Activated CD8-positive, alpha-beta T cell treated with anti-CD3 and anti-CD28 coated beads for 36 hours (primary cell): ENCODE results near the gene TRIM24. TPM values are rescaled to one million over a fixed set of nuclear protein-coding genes. Genes with fewer than 3 reads are reported as not detected.

ENCODE experiments used
- ATAC-seq: fragments of 200-7000 bp; cut with Tn5 transposase; one replicate; pipeline ENCODE4 v1.10.0; 2021; ENCODE audit warnings: mild to moderate bottlenecking, moderate library complexity
- CTCF ChIA-PET: fragments of 350-600 bp; sonication (Branson Sonifier 250); formaldehyde crosslinking; loops from one replicate; lab custom pipeline; 2021; ENCODE audit warnings: antibody characterized with exemption; lab: Charles Lee
- POLR2A ChIA-PET: fragments of 350-600 bp; sonication (Branson Sonifier 250); formaldehyde crosslinking; loops from one replicate; lab custom pipeline; 2021; ENCODE audit warnings: antibody characterized with exemption; lab: Charles Lee
- DNase-seq: peaks from one replicate; pipeline ENCODE4 v3.0.0-alpha.2; 2020
- H3K27ac Mint-ChIP-seq: one replicate; pipeline ENCODE4 v1.8.0; 2021; ENCODE audit warnings: mild to moderate bottlenecking, mixed read lengths
- H3K27me3 Mint-ChIP-seq: one replicate; pipeline ENCODE4 v1.8.0; 2021; ENCODE audit warnings: mixed read lengths
- H3K36me3 Mint-ChIP-seq: one replicate; pipeline ENCODE4 v1.8.0; 2021; ENCODE audit warnings: low read depth, mixed read lengths
- H3K4me1 Mint-ChIP-seq: one replicate; pipeline ENCODE4 v1.8.0; 2021; ENCODE audit warnings: low read depth, mixed read lengths
- H3K4me3 Mint-ChIP-seq: one replicate; pipeline ENCODE4 v1.8.0; 2021; ENCODE audit warnings: mild to moderate bottlenecking, moderate library complexity, mixed read lengths
- H3K9me3 Mint-ChIP-seq: one replicate; pipeline ENCODE4 v1.8.0; 2021; ENCODE audit warnings: mixed read lengths
- CTCF ChIP-seq: fragments of 200-600 bp; IDR thresholded peaks from one replicate; pipeline ENCODE4 v1.8.0; 2022; ENCODE audit warnings: antibody characterized with exemption, mild to moderate bottlenecking
- intact Hi-C: fragments of 100-400 bp; cut with micrococcal nuclease; formaldehyde crosslinking; loops from one replicate; pipeline ENCODE4 v1.10.0; 2022
- total RNA-seq, 2 experiments: library from RNA; stranded (reverse); gene quantifications; one replicate each; pipeline ENCODE4 v1.2.3, GENCODE V29; 2021

Gene TRIM24
- total RNA-seq, 2 experiments from 2014 or later: 13.9 to 16.7 TPM

DNA sequence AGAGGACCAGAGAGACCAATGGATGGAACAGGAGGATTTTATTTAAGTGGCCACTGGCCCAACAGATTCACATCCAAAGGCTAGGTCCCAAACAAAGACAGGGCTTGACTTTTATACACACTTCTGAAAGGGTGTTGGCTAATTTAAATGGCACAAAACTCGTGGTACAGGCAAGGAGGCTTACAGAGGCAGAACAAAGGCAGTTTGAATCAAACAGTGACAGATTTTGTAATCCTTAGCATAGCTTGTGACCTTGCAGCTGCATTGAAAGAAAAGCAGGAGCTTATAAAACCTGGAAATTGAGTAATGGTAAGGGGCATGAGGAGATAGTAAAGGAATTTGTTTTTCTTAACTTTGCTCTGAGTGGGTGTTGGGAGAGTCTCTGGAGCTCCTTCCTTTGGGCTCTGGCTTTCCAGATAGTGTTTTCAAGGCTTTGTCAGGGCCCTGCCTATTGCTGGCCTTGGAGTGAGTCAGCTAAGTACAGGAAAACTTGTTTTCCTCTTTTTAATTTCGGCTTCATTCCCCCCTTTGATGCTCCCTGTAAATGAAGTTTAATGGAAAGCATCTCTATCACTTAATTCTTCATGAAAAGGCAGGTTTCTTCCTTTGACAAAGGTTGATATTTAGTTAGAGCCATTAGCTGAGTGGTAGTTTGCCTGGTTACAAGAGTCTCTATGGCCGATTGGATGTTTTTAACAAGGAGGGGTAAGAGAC, 96.9 kb downstream of the TRIM24 start:
- Mint-ChIP-seq H3K36me3 (peaks cover 91% of the 10 kb centered on the region), H3K27ac (no peak overlapping the region), H3K4me3 (no peak overlapping the region), H3K4me1 (no peaks in the 10 kb centered on the region), H3K27me3 (no peaks in the 10 kb centered on the region), H3K9me3 (peaks cover 25% of the 10 kb centered on the region)
- ATAC-seq (no peak), DNase-seq (no peak)
- no peak for TF ChIP-seq CTCF
- intact Hi-C loops: no loop called here
- ChIA-PET POLR2A (no interaction called here), CTCF (interaction anchor here (0.7 to 0.9 kb wide), 2 partner anchors 9 to 17 kb away, joined by 3 read pairs; no protein-coding TSS in a partner anchor)

GRCh38 chr7:138559448-138559847, 99.4 kb downstream of the TRIM24 start:
- peaks cover 42% of the 10 kb centered on the region for H3K9me3 Mint-ChIP-seq

DNA sequence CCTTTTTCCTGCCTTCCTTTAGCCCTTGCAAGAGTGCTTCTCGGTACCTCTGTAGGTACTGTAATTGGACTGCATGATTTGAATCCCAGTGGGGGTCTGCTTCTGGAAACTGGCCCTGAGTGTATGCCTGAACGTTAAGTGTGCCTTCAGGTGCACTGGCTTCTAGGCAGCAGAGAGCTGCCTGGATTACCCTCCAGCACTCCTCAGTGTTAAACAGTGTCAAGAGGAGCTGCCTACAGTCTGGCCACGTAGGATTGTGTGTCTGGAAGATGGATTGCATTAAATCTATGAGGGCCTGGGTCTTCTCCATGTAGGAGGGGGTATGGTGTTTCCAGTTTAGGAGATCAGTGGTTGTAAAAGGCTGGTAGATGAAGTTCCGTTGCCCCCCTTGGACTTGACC, 103.7 kb downstream of the TRIM24 start:
- ChIA-PET POLR2A (no interaction called here), CTCF (no interaction called here)
- no peak for ATAC-seq
- Mint-ChIP-seq H3K27ac (no peak overlapping the region), H3K36me3 (peaks cover 84% of the 10 kb centered on the region), H3K27me3 (no peaks in the 10 kb centered on the region), H3K9me3 (peaks cover 37% of the 10 kb centered on the region), H3K4me1 (no peaks in the 10 kb centered on the region), H3K4me3 (no peak overlapping the region)
- TF ChIP-seq CTCF: no peak
- intact Hi-C loops: no loop called here
- DNase-seq: no peak

More at GRCh38 chr7:138559448-138559847, 99.4 kb downstream of the TRIM24 start:
- intact Hi-C loops: no loop called here
- POLR2A ChIA-PET: no interaction called here
- no peak overlapping the region for H3K27ac Mint-ChIP-seq
- no peaks in the 10 kb centered on the region for H3K4me1 Mint-ChIP-seq
- no peak for TF ChIP-seq CTCF
- peaks cover 94% of the 10 kb centered on the region for H3K36me3 Mint-ChIP-seq
- H3K27me3 Mint-ChIP-seq: no peaks in the 10 kb centered on the region
- H3K4me3 Mint-ChIP-seq: no peak overlapping the region
- ATAC-seq: no peak
- DNase-seq: no peak
- CTCF ChIA-PET: no interaction called here

- H3K4me1 Mint-ChIP-seq: no peaks in the 10 kb centered on the region
- no peak for TF ChIP-seq CTCF
- intact Hi-C loops: no loop called here
- ATAC-seq: no peak
- no peak overlapping the region for H3K4me3 Mint-ChIP-seq
- no peaks in the 10 kb centered on the region for H3K27me3 Mint-ChIP-seq
- H3K9me3 Mint-ChIP-seq: peaks cover 37% of the 10 kb centered on the region
- peaks cover 84% of the 10 kb centered on the region for H3K36me3 Mint-ChIP-seq
- H3K27ac Mint-ChIP-seq: no peak overlapping the region
- POLR2A ChIA-PET: no interaction called here
- CTCF ChIA-PET: no interaction called here
- no peak for DNase-seq
Observed at GRCh38 chr7:138564365-138564764, 104.3 kb downstream of the TRIM24 start.

DNA sequence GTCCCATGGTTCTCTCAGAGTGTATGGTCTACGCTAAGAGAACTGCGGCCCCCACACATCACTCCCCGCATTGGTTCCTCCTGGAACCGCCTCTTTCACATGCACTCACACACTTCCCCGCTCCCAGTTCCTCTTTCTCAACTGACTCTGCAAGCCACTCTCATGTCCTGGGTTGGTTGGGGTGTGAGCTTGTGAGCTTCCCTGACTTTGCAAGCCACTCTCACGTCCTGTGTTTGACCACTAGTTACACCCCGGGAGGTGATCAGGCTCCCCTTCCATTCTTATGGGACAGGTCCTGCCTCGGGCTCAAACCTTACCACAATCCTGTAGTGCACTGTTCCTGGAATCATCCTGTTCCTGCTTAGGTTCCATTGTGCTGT, 105.0 kb downstream of the TRIM24 start:
- CTCF ChIA-PET: interaction anchor here (1.4 kb wide), 1 partner anchor 15 kb away, joined by 3 read pairs; no protein-coding TSS in a partner anchor
- Mint-ChIP-seq H3K27me3 (no peaks in the 10 kb centered on the region), H3K27ac (no peak overlapping the region), H3K4me3 (no peak overlapping the region), H3K9me3 (peaks cover 34% of the 10 kb centered on the region), H3K4me1 (no peaks in the 10 kb centered on the region), H3K36me3 (peaks cover 81% of the 10 kb centered on the region)
- no peak for ATAC-seq
- POLR2A ChIA-PET: no interaction called here
- intact Hi-C loops: no loop called here
- no peak for DNase-seq
- TF ChIP-seq CTCF: no peak
